Gastrocnemius medialis (tissue), 4 donors: ENCODE results near the gene C3orf33.

ENCODE experiments used
- POLR2A ChIP-seq, 2 donors: fragments of 450-650 bp; IDR thresholded peaks; one replicate each; pipeline ENCODE4 v1.6.1; 2017; ENCODE audit warnings: antibody characterized with exemption in 2 of 2, mild to moderate bottlenecking in 2 of 2, moderate library complexity in 2 of 2
- TF ChIP-seq, protein P1 (sequence below), 5 experiments: fragments of 450-650 bp in 3 of 5; fragments of 200-600 bp in 2 of 5; sonication (generic) in 2 of 5; IDR thresholded peaks in 4 of 5; conservative IDR thresholded peaks in 1 of 5; 1 replicate in 4 of 5; 2 replicates in 1 of 5; pipeline ENCODE4 v1.5.1; 2016 to 2019; ENCODE audit warnings: antibody characterized with exemption in 5 of 5, mild to moderate bottlenecking in 3 of 5, moderate library complexity in 3 of 5

DNA sequence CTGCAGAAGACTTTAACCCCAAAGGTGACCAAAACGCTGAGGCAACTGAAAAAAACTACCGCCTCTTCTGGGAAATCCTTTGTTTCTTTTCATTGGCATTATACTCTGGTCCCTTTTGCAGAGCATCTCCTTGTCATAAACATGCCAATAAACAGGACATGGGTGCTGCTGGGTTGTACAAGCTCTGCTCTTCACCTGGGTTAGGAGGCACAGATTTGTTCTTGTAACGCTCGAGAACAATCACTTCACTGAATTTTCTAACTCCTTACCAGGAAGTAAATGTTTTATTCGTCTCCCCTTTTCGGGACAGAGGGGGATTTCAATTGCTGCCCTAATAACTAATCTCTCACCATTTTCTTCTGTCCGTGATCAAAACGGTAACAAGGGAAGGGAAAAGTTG, 62.5 kb downstream of the C3orf33 start:
- TF ChIP-seq, protein P1, sequence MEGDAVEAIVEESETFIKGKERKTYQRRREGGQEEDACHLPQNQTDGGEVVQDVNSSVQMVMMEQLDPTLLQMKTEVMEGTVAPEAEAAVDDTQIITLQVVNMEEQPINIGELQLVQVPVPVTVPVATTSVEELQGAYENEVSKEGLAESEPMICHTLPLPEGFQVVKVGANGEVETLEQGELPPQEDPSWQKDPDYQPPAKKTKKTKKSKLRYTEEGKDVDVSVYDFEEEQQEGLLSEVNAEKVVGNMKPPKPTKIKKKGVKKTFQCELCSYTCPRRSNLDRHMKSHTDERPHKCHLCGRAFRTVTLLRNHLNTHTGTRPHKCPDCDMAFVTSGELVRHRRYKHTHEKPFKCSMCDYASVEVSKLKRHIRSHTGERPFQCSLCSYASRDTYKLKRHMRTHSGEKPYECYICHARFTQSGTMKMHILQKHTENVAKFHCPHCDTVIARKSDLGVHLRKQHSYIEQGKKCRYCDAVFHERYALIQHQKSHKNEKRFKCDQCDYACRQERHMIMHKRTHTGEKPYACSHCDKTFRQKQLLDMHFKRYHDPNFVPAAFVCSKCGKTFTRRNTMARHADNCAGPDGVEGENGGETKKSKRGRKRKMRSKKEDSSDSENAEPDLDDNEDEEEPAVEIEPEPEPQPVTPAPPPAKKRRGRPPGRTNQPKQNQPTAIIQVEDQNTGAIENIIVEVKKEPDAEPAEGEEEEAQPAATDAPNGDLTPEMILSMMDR (IDR thresholded peaks at IDR 0.05 in 4 of 5, conservative IDR thresholded peaks at IDR 0.05 in 1 of 5), result no peak
- no peak for TF ChIP-seq POLR2A (IDR thresholded peaks at IDR 0.05)
